PFSK-1 (cell line): ENCODE measurements around the gene VWA3B.

ENCODE experiments used
- FOXP2 ChIP-seq: optimal IDR thresholded peaks from 2 replicates; pipeline ENCODE3; 2011; ENCODE audit warnings: borderline replicate concordance, control low read depth, inconsistent platforms; ENCODE audit not compliant: insufficient read depth; ENCODE audit errors: extremely low read length, extremely low read depth
- POLR2AphosphoS5 ChIP-seq: IDR thresholded peaks from 2 replicates; pipeline ENCODE4 v1.6.1; 2012; ENCODE audit warnings: low read depth, mild to moderate bottlenecking, control low read depth, low read length, moderate library complexity
- REST ChIP-seq, 2 experiments: IDR thresholded peaks; 2 replicates each; pipeline versions ENCODE4 v1.6.1 to v1.8.0; 2011 to 2012; ENCODE audit warnings: low read depth in 2 of 2, low read length in 2 of 2, control low read depth in 1 of 2, inconsistent platforms in 1 of 2, mild to moderate bottlenecking in 1 of 2, moderate library complexity in 1 of 2; ENCODE audit not compliant: insufficient read depth in 1 of 2
- SIN3A ChIP-seq: IDR thresholded peaks from 2 replicates; pipeline ENCODE4 v1.6.1; 2012; ENCODE audit warnings: mild to moderate bottlenecking, low read length, moderate library complexity, borderline replicate concordance; ENCODE audit not compliant: insufficient read depth
- TAF1 ChIP-seq: IDR thresholded peaks from 2 replicates; pipeline ENCODE4 v1.6.1; 2012; ENCODE audit warnings: low read length, control low read depth, borderline replicate concordance; ENCODE audit not compliant: insufficient read depth

VWA3B gene

GRCh38 chr2:98333922-98334321 is 247.0 kb downstream of the VWA3B start:
- TF ChIP-seq POLR2AphosphoS5 = no peak
- TF ChIP-seq REST (IDR thresholded peaks at IDR 0.05; ENCODE audit: insufficient read depth in 1 of 2, low read depth in 2 of 2, low read length in 2 of 2) = no peak
- TF ChIP-seq SIN3A = no peak

GRCh38 chr2:98334439-98335078 is 247.6 kb downstream of the VWA3B start:
- TF ChIP-seq FOXP2 (no peak), SIN3A (no peak), TAF1 (no peak), REST (IDR thresholded peaks at IDR 0.05; ENCODE audit: insufficient read depth in 1 of 2, low read depth in 2 of 2, low read length in 2 of 2) (no peak), POLR2AphosphoS5 (no peak)

- TF ChIP-seq SIN3A = no peak
- TF ChIP-seq REST (IDR thresholded peaks at IDR 0.05; ENCODE audit: insufficient read depth in 1 of 2, low read depth in 2 of 2, low read length in 2 of 2) = no peak
- TF ChIP-seq POLR2AphosphoS5 = no peak
- no peak for TF ChIP-seq FOXP2
- TF ChIP-seq TAF1 = no peak
These were observed 248.3 kb downstream of the VWA3B start for GRCh38 chr2:98335271-98335670.

- no peak for TF ChIP-seq FOXP2
- TF ChIP-seq POLR2AphosphoS5 = no peak
- no peak for TF ChIP-seq SIN3A
- no peak for TF ChIP-seq TAF1
- no peak for TF ChIP-seq REST (IDR thresholded peaks at IDR 0.05; ENCODE audit: insufficient read depth in 1 of 2, low read depth in 2 of 2, low read length in 2 of 2)
These were observed 254.3 kb downstream of the VWA3B start for GRCh38 chr2:98341241-98341640.

- TF ChIP-seq REST (IDR thresholded peaks at IDR 0.05; ENCODE audit: insufficient read depth in 1 of 2, low read depth in 2 of 2, low read length in 2 of 2) (no peak), TAF1 (no peak), POLR2AphosphoS5 (no peak), SIN3A (no peak), FOXP2 (no peak)
These were observed 256.3 kb downstream of the VWA3B start for GRCh38 chr2:98343285-98343684.
